GM19025 (cell line): Measurements from ENCODE around the gene CACNA2D4.

Source experiments
- ATAC-seq: cut with Tn5 transposase; IDR thresholded peaks from one replicate; pipeline ENCODE4 v1.9.1; 2021; ENCODE audit warnings: mild to moderate bottlenecking, low read depth, moderate library complexity; ENCODE audit not compliant: unreplicated experiment

The CACNA2D4 gene

DNA sequence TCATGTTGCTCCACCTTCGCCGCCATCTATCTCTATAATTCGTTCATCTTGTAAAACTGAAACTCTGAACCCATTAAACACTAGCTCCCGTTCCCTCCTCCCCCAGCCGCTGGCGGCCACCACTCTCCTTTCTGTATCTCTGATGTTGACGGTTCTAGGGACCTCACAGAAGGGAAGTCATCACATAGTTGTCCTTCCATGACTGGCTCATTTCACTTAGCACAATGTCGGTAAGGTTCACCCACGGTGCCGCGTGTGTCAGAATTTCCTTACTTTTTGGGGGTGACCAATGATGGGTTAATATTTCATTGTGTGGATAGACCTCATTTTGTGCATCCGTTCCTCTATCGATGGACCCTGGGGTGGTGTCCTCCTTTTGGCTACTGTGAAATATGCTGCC is 2.0 kb upstream of the CACNA2D4 start:
- no peak for ATAC-seq

DNA sequence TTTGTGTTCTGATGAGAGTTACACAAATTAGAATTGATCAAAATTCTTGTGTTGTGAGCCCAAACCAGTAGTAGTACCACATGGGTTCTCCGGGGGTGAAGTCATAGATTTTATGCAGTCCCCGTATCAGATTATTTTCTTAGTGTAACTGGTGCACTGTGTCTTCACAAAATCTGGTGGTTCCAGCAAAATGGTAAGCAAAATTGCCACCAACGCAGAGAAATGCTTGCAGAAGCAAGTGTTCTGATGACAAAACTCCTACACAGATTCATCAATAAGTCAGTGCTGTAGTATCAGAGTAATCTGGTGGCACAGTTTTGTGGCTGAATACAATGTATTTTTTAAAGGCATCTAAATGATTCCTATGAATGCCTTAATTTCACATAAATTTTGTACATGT is 1.3 kb upstream of the CACNA2D4 start:
- ATAC-seq = no peak

DNA sequence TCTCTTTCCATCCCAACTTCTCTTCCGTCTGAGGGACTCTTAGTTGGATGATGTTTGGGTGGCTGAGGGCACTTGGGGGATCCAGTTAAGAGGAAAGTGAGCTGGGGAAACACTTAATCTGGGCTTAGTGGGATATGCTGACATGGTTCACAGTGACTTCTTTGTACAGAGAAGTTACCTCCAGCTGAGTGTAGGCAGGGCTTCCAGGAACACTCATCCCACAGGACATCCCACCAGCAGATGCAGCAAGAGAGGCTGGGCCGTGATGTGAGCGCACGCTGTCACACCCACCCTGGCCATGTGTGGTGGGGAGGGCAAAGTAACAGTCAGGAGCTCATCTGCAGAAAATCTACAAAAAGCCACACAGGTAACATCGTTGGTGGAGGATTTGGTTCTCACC is 832 bp upstream of the CACNA2D4 start:
- ATAC-seq = no peak

DNA sequence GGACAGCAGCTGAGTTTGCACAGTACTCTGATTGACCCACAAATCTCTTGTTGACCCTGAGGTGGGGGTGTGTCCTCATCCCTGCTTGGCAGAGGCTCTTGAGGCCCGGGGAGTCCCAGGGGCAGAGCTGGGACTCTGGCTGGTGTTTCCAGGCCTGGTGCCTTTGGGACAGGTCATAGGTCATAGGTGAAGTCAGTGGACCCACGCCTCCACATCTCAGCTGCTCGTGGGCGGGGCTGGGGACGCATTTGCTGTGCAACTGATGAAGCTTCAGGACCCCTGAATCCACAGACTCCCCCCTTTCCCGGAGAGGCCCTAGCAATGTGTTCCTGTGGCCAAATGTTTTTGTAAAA is 408 bp upstream of the CACNA2D4 start:
- no peak for ATAC-seq

DNA sequence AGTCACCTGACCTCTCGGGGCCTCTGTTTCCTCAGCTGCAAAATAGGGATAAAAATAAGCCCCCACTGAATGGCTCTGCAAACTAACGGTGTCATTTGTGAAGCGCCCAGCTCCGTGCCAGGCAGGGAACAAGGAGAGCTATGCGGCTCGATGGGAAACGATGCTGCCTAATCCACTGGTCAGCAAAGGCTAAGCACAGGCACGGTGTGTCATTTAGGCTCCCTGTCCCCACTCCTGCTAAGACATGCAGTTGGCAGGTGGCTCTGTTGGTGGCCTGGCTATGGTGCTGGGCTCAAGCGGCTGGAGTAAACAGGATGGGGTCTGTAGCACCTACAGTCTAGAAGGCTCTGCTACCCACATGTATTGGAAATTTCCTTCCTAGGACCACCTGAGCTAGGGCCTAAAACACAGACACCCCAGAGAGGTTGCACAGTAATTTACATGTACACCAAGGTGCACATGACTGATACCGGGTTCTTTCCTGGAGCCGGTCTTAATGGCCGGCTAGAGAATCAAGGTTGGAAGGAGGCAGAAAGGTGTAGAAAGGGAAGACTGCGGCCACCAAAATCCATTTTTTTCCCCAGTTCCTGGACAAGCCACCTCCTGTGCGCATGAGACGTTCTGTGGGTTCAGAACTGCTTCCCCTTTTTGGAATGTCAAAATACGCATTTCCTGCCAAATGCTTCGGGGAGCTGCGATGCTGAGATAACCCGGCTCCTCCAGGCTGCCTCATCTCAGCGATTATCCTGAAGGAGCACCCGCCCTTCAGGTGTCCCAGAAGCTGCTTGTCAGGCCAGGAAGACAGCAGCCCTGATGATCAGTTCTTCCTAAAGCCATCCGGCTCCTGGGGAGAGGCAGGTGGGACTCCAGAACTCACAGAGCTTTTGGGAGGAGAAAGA is 1.0 kb downstream of the CACNA2D4 start:
- ATAC-seq = no peak

DNA sequence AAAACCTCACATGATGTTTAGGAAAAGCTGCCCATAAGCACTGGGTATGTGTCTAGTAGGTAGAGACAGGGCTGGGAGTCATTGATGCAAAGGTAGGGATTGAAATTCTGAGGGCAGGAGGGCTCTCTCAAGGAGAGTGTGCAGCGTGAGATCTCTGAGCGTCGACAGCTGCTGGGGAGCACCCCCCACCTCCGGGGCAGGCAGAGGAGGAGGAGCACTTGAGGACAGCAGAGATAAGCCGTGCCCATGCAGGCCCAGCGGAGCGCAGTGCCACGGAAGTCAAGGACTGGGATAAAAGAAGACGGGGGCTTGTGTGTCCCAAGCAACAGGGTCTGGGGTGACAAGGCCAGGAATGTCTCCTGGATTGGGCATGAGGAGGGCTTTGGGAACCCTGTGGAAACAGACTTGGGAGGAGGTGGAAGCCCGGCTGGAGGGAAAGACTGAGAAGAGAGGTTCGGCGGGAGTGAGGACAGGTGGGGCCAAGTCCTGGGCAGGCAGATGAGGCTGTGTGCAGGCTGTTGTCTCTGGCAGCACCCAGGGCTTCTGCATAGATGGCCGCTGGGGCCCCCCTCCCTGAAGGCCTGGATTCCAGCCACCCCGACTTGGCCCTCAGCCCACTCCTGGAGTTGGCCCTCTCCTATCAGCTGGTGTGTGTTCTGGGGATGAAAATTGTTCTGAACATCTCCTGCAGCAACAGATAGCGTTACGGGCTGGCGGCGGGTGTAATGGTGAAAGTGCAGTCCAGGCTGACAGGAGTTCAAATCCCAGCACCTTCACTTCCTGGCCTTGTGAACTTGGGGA is 1.9 kb downstream of the CACNA2D4 start:
- no peak for ATAC-seq

DNA sequence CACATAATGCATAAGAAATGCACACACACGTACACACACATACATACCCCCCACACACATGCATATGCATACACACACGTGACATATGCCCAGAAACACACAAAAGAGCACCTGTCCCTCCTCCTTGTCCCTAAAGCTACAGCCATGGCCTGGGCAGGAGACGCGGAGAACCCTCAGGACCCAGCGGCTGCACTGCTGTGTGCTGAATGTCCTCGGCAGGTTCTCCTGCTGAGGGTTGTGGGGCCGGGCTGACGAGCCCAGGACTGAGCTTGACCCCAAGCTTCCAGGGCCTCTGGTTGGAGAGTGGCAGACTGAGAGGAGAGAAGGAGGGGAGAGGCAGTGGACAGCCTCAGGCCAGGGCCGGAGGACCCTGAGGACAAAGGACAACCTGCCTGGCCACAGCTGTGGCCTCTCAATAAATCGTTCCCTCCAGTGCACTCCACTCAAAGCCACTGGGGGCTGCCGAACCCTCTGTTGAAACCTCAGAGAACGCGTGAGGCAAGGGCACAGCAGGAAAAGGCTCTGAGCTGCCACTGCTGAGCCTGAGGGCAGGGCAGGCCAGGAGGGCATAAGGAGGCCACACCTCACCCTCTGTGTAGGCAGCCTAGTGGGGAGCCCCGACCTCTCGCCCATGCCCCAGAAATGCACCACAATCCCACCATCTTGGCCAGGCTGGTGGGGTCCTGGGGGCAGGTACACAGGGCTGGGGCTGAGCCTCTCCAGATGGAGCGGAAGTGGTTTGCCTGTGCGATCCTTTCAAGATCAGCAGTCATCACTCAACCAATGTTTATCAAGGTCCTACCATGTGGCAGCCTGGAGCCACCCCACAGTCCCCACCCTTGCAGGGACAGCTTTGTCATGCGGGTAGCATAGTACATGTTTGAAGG is 3.1 kb downstream of the CACNA2D4 start:
- no peak for ATAC-seq

DNA sequence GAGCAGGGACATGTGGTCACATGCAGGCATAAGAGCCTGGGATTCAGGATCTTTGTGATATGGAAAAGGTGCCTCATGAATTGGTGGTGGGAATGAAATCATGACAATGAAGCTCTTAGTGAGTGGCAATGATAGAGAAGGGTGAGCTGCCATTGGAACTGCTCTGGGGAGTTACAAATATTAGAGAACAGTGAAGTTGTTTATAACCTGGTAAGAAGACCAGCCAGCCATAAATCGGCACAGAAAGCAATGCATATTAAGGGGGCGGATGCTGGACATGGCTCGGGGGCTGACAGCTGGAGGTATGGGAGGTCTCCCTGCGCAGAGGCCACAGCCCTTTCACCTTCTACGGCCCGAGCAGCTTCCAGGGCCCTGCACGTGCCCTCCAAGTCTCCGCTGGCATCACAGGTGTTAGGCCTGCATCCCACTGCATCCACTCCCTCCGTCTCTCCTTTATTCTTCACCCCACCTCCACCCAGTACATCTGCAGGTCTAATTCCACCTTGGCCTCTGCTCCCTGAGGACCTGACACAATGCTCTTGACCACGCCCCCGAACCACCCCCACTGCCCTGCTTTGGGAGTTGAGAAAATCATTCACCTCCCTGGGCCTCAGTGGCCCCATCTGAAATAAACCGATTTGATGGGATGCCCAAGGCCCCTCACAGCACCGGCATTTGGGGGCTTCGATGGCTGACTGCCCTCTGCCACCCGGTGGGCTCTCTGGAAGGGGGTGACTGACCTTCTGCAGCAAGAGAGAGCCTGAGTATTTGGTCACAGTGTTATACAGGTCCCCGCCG is 4.1 kb downstream of the CACNA2D4 start:
- ATAC-seq = no peak

DNA sequence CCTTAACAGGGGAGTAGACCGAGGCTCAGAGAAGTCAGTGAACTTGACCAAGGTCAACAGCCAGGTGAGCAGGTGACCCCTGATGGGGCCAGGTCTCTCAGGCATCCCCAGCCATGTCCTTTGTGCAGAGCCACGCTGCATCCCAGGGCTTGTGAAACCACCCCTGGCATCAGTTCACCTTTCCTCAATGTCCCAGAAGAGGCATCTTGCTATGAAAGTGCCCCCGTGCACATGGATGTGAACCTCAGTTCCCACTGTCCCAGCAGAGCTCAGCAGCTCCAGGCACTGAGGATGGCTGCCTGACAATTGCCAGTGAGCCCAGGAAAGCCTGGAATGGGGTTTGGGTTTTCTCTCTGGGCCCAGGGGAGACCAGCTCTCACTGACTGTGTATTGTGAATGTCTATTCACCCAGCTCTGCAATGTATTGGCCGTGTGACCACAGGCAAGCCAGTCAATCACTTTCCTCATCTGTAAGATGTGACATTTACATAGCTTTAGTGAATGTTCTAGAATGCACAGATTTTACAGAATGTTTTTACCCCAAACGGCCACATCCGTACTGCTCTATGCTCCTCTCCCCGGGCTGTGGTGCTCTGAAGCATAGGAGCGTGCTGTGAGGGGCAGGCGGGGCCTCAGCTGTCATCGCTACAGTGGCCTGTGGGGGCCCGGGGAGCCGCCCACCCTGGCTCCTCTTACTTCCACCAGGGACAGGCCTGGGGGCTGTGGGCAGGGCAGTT is 4.9 kb downstream of the CACNA2D4 start:
- ATAC-seq = no peak

DNA sequence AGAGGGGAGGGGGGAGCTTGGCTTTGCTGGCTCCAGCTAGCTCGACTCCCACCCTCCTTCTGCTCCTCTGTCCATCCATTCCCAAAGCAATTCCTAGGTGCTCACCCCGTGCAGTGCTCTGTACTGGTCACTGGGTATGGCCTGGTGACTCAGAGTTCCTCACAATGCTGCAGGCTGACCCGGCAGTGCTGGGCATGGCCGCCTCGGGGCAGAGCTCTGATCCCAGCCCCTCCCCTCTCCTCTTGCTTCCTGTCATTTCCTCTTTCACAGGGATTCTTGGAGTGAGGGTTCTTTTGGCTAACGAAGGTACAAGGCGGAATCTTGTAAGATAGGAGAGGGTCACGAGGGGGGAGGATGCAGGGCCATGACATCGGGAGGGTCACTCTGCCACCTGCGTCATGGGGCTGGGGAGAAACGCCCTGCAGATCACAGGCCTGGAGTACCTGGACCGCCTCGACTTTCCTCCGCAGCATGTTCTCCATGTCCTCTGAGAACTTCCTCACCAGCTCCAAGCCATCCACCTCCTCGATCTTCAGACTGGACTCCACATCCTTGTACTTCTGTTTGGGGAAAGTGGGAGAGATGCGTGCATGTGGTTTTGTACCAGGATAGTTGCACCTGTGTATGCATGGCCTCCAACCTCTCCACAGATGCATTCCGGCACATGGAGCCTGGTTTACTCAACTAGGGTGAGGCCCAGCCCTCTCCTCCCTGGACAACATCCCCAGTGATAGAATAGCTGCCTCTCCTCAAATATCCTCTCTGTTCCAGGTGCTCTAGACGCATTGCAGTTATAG is 5.7 kb downstream of the CACNA2D4 start:
- no peak for ATAC-seq

DNA sequence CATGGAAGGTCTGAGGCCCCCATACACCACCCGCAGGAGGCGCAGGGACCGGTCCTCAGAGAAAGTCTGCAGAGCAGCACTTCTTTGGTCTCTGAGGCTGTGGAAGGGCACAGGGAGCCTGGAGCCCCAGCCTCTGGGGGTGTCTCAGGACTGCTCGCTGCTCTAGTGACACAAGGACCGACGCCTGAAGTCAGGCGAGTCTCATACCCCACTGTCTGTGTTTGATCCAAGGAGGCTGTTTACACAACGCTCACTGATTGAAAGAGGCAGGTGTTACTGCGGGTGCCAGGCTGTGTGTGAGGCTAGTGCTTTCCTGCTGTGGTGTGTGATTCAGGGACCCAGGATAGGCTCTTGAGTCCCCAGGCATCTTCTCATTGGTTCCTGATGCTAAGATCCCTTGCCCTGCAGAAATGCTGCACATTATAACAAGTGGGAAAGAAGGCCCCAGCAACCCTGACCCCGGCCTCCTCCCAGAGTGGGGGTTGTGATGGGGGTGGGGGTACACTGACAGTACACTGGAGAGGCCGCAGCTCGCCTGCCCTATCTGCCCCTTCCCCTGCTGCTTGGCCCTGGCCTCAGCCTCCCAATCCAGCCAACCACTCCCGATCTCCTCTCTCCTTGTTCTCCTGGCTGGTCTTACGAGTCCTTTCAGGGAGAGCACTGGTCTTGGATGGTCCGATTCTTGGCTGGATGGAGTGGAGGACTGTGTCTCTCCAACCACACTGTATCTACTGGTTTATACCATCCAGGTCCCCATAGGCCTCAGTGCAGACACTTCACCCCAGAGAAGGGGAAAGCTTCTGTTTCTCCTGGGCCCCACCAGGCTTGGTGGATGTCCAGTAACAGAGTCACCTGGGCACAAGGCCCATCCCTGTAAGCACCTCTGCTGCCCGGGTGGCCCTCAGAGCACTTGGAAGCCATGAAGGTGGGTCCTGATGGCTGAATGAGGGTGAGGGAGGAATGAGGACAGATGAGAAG is 6.6 kb downstream of the CACNA2D4 start:
- no peak for ATAC-seq

DNA sequence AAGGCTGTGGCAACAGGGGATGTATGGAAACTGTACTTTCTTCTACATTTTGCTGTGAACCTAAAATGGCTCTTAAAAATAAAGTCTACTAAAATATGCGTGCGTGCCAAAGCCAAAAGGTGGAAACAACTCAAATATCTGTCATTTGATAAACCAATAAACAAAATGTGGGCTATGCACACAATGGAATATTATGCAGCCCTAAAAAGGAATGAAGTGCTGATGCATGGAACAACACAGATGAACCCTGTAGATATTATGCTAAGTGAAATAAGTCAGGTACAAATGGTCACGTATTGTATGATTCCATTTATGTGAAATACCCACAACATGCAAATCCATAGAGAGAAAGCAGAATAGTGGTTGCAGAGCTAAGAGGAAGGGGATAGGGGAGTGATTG is 8.0 kb downstream of the CACNA2D4 start:
- no peak for ATAC-seq

DNA sequence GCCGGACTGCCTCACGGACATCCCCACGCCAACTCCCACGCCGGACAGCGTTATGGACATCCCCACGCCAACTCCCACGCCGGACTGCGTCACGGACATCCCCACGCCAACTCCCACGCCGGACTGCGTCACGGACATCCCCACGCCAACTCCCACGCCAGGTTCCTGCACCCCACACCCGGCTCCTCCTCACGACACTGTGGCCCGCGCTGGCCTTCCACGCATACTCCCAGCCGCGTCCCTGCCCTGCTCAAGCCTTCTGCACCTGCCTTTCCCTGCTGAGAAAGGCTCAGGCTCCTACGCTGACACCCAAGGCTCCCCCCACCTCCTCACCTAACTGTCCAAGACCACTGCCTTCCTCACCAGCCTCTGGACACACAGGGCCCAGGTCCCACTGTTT is 9.7 kb downstream of the CACNA2D4 start:
- ATAC-seq = no peak

DNA sequence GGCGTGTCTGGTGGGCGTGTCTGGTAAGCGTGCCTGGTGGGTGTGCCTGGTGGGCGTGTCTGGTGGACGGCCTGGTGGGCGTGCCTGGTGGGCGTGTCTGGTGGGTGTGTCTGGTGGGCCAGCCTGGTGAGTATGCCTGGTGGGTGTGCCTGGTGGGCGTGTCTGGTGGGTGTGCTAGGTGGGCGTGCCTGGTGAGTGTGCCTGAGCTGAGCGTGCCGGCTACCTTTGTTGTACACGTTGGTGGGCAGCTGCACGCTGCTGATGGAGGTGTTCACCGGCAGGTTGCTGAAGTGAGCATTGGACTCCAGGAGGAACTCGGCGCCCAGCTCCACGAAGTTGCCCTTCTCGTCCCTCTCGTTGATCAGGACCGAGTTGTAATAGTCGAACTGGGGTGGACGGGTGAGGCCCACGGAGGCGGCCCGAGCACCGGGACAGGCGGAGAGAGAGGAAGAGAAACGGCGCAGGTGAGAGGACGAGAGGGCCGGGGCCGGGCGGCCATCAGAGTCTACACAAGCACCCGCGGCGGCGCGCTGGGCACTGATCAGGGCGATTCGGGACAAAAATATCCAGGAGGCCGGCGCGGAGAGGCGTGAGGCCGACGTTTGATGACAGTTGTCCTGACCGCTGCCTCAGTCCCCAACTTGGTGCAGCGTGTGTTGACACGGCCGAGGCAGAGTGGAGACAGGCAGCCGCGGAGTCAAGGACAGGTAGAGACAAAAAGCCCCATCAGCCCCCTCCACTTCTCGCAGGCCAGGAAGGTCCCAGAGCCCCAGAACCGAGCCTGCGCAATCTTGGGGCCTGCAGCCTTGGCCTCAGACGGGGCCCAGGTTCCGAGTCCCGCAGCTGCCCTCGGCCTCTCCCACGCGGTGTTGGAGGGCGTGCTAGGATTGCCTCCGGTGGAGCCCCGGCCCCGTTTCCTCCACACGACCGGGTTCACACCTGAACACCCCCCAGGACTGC is 10.5 kb downstream of the CACNA2D4 start:
- ATAC-seq = no peak

DNA sequence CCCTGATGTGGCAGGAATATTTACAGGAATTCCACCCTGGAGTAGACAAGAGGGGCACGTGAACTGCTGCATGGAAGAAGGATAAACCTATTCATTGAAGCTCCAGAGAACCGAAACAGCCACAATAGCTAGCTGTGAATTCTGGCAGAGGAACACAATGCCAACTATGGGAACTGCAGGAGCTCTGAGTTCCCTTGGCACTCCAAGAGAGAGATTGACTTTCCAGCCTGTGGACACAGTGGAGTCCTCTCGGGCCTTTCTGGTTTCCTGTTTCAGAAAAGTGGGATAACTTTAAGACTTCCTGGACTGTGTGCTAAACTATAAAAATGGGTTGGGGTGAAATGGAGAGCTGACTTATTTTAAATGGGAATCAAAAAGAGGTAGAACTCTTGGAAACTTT is 11.9 kb downstream of the CACNA2D4 start:
- ATAC-seq = no peak

DNA sequence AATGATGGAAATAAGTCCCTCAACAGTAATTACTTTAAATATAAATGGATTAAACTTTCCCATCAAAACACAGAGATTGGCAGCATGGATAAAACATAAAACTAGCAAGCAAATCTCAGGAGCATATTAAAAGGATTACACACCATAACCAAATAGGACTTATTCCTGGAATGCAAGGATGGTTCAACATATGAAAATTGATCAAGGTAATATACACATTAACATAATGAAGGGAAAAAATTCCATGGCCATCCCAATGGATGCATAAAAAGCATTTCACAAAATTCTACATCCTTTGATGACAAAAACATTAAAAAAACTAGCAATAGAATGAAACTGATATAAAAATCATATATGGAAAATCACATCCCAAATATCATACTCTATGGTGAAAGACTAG is 13.6 kb downstream of the CACNA2D4 start:
- no peak for ATAC-seq
